ENCODE data around the gene C9orf85. TPM values are rescaled to one million over a fixed set of nuclear protein-coding genes. Genes with fewer than 3 reads are reported as not detected.

C9orf85 gene
- total RNA-seq, 1 experiment from 2014 or later = 20.2 TPM

DNA sequence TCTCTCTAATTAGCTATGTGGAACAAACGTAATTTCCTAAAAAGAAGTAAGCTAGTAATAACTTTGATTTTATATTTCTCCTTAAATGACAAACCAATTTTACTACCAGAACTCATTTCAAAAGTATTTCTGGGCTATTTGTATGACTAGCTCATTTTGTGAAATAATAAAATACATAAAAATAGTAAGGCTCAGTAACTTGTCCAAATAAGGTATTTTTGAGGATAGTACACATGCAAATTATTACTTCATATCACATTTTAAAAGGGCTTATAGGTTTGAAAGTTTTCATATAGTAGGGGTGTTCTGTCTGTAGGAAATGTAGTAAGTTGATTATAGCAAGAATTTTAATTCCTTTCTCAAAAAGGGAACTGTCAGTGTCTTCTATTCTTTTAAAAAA lies 26.5 kb downstream of the C9orf85 start (continued):
- TF ChIP-seq, protein P1, sequence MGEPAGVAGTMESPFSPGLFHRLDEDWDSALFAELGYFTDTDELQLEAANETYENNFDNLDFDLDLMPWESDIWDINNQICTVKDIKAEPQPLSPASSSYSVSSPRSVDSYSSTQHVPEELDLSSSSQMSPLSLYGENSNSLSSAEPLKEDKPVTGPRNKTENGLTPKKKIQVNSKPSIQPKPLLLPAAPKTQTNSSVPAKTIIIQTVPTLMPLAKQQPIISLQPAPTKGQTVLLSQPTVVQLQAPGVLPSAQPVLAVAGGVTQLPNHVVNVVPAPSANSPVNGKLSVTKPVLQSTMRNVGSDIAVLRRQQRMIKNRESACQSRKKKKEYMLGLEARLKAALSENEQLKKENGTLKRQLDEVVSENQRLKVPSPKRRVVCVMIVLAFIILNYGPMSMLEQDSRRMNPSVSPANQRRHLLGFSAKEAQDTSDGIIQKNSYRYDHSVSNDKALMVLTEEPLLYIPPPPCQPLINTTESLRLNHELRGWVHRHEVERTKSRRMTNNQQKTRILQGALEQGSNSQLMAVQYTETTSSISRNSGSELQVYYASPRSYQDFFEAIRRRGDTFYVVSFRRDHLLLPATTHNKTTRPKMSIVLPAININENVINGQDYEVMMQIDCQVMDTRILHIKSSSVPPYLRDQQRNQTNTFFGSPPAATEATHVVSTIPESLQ (CRISPR knock-in tag; IDR thresholded peaks at IDR 0.05) = no peak
- TF ChIP-seq, protein P2, sequence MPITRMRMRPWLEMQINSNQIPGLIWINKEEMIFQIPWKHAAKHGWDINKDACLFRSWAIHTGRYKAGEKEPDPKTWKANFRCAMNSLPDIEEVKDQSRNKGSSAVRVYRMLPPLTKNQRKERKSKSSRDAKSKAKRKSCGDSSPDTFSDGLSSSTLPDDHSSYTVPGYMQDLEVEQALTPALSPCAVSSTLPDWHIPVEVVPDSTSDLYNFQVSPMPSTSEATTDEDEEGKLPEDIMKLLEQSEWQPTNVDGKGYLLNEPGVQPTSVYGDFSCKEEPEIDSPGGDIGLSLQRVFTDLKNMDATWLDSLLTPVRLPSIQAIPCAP (CRISPR knock-in tag; IDR thresholded peaks at IDR 0.05) = no peak
- TF ChIP-seq, protein P3, sequence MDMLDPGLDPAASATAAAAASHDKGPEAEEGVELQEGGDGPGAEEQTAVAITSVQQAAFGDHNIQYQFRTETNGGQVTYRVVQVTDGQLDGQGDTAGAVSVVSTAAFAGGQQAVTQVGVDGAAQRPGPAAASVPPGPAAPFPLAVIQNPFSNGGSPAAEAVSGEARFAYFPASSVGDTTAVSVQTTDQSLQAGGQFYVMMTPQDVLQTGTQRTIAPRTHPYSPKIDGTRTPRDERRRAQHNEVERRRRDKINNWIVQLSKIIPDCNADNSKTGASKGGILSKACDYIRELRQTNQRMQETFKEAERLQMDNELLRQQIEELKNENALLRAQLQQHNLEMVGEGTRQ (CRISPR knock-in tag; IDR thresholded peaks at IDR 0.05) = no peak
- TF ChIP-seq, protein P4, sequence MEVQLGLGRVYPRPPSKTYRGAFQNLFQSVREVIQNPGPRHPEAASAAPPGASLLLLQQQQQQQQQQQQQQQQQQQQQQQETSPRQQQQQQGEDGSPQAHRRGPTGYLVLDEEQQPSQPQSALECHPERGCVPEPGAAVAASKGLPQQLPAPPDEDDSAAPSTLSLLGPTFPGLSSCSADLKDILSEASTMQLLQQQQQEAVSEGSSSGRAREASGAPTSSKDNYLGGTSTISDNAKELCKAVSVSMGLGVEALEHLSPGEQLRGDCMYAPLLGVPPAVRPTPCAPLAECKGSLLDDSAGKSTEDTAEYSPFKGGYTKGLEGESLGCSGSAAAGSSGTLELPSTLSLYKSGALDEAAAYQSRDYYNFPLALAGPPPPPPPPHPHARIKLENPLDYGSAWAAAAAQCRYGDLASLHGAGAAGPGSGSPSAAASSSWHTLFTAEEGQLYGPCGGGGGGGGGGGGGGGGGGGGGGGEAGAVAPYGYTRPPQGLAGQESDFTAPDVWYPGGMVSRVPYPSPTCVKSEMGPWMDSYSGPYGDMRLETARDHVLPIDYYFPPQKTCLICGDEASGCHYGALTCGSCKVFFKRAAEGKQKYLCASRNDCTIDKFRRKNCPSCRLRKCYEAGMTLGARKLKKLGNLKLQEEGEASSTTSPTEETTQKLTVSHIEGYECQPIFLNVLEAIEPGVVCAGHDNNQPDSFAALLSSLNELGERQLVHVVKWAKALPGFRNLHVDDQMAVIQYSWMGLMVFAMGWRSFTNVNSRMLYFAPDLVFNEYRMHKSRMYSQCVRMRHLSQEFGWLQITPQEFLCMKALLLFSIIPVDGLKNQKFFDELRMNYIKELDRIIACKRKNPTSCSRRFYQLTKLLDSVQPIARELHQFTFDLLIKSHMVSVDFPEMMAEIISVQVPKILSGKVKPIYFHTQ (CRISPR knock-in tag; IDR thresholded peaks at IDR 0.05) = no peak
- TF ChIP-seq JUN (CRISPR knock-in tag; IDR thresholded peaks at IDR 0.05) (no peak), ZNF138 (CRISPR knock-in tag; conservative IDR thresholded peaks at IDR 0.05) (no peak), ELF4 (CRISPR knock-in tag; IDR thresholded peaks at IDR 0.05; ENCODE audit: low read depth) (no peak), GTF2I (CRISPR knock-in tag; conservative IDR thresholded peaks at IDR 0.05) (no peak)
- TF ChIP-seq, protein P5, sequence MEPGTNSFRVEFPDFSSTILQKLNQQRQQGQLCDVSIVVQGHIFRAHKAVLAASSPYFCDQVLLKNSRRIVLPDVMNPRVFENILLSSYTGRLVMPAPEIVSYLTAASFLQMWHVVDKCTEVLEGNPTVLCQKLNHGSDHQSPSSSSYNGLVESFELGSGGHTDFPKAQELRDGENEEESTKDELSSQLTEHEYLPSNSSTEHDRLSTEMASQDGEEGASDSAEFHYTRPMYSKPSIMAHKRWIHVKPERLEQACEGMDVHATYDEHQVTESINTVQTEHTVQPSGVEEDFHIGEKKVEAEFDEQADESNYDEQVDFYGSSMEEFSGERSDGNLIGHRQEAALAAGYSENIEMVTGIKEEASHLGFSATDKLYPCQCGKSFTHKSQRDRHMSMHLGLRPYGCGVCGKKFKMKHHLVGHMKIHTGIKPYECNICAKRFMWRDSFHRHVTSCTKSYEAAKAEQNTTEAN (CRISPR knock-in tag; IDR thresholded peaks at IDR 0.05) = no peak

DNA sequence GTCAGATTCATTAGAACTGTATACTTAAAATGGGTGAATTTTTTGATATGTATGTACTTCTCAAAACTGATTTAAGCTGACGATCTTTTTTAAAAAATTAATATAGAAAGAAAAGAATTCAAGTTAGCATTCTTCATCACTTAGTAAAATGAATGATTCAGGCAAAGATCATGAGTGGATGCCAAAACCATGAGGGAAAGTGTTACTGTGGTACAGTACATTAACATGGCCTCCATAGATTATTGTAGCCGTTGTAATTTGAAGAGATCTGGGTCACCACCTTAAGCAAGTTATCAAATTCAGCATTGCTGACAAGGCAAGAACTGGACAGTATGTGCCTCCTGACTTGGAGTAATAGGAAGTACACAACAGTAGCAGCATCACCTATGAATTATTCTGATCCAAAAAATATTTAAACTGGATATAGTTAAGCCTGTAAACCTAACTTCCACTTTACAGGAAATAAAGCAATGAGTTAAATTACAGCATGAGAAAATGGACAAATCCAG lies 29.7 kb downstream of the C9orf85 start:
- ChIA-PET POLR2A (no interaction called here), CTCF (no interaction called here)
- DNase-seq (ENCODE audit: low spot score) = no peak
- ATAC-seq = no peak
- H3K4me3 Mint-ChIP-seq = no peak overlapping the region
- H3K36me3 Mint-ChIP-seq = no peaks in the 10 kb centered on the region
- peaks cover 46% of the 10 kb centered on the region for H3K4me1 Mint-ChIP-seq
- no peaks in the 10 kb centered on the region; the same call in 1 of the 2 replicates for H3K9me3 Mint-ChIP-seq
- no peaks in the 10 kb centered on the region for H3K27me3 Mint-ChIP-seq (ENCODE audit: low read depth)
- H3K27ac Mint-ChIP-seq = peak overlapping the region; percentile 48
- TF ChIP-seq, protein P6, sequence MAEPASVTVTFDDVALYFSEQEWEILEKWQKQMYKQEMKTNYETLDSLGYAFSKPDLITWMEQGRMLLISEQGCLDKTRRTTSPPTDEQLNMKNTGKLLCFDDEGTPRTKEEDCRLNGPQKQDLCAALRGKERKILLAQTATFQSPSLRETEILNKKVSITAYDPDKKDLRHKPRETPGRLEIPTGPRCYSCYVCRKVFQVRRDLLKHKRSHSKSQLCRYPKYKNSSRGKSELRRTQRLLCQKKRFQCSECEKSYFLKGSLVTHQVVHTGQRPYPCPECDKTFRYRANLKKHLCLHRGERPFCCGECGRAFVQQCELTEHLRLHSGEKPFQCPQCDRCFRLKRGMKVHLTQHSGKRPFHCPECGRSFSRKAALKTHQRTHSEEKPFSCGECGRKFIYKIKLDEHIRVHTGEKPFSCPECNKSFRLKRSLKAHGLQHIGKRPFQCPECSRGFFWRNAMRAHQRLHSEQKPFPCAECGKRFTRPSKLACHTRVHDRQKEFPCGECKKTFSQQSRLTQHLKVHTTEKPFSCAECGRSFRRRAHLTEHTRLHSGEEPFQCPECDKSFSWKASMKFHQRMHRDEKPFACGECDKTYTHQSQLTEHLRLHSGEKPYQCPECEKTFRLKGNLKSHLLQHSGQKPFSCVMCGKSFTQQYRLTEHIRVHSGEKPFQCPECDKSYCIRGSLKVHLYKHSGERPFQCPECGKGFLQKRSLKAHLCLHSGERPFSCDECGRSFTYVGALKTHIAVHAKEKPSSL (CRISPR knock-in tag; conservative IDR thresholded peaks at IDR 0.05) = no peak
- no peak for TF ChIP-seq ZNF121 (CRISPR knock-in tag; IDR thresholded peaks at IDR 0.05)
- TF ChIP-seq, protein P7, sequence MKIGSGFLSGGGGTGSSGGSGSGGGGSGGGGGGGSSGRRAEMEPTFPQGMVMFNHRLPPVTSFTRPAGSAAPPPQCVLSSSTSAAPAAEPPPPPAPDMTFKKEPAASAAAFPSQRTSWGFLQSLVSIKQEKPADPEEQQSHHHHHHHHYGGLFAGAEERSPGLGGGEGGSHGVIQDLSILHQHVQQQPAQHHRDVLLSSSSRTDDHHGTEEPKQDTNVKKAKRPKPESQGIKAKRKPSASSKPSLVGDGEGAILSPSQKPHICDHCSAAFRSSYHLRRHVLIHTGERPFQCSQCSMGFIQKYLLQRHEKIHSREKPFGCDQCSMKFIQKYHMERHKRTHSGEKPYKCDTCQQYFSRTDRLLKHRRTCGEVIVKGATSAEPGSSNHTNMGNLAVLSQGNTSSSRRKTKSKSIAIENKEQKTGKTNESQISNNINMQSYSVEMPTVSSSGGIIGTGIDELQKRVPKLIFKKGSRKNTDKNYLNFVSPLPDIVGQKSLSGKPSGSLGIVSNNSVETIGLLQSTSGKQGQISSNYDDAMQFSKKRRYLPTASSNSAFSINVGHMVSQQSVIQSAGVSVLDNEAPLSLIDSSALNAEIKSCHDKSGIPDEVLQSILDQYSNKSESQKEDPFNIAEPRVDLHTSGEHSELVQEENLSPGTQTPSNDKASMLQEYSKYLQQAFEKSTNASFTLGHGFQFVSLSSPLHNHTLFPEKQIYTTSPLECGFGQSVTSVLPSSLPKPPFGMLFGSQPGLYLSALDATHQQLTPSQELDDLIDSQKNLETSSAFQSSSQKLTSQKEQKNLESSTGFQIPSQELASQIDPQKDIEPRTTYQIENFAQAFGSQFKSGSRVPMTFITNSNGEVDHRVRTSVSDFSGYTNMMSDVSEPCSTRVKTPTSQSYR (CRISPR knock-in tag; IDR thresholded peaks at IDR 0.05) = no peak
- TF ChIP-seq, protein P8, sequence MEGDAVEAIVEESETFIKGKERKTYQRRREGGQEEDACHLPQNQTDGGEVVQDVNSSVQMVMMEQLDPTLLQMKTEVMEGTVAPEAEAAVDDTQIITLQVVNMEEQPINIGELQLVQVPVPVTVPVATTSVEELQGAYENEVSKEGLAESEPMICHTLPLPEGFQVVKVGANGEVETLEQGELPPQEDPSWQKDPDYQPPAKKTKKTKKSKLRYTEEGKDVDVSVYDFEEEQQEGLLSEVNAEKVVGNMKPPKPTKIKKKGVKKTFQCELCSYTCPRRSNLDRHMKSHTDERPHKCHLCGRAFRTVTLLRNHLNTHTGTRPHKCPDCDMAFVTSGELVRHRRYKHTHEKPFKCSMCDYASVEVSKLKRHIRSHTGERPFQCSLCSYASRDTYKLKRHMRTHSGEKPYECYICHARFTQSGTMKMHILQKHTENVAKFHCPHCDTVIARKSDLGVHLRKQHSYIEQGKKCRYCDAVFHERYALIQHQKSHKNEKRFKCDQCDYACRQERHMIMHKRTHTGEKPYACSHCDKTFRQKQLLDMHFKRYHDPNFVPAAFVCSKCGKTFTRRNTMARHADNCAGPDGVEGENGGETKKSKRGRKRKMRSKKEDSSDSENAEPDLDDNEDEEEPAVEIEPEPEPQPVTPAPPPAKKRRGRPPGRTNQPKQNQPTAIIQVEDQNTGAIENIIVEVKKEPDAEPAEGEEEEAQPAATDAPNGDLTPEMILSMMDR (IDR thresholded peaks at IDR 0.05) = no peak
- no peak for TF ChIP-seq JUN (CRISPR knock-in tag; IDR thresholded peaks at IDR 0.05)
- no peak for TF ChIP-seq JAZF1 (CRISPR knock-in tag; IDR thresholded peaks at IDR 0.05)
- no peak for TF ChIP-seq OVOL2 (CRISPR knock-in tag; IDR thresholded peaks at IDR 0.05; ENCODE audit: borderline replicate concordance)
- TF ChIP-seq, protein P9, sequence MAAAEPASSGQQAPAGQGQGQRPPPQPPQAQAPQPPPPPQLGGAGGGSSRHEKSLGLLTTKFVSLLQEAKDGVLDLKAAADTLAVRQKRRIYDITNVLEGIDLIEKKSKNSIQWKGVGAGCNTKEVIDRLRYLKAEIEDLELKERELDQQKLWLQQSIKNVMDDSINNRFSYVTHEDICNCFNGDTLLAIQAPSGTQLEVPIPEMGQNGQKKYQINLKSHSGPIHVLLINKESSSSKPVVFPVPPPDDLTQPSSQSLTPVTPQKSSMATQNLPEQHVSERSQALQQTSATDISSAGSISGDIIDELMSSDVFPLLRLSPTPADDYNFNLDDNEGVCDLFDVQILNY (CRISPR knock-in tag; IDR thresholded peaks at IDR 0.05) = no peak
- TF ChIP-seq, protein P10, sequence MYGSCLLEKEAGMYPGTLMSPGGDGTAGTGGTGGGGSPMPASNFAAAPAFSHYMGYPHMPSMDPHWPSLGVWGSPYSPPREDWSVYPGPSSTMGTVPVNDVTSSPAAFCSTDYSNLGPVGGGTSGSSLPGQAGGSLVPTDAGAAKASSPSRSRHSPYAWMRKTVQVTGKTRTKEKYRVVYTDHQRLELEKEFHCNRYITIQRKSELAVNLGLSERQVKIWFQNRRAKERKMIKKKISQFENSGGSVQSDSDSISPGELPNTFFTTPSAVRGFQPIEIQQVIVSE (CRISPR knock-in tag; IDR thresholded peaks at IDR 0.05; ENCODE audit: borderline replicate concordance) = no peak
- TF ChIP-seq ATF1 (CRISPR knock-in tag; IDR thresholded peaks at IDR 0.05) = no peak

Data from WTC11 (cell line).